GM18907 (cell line): Measurements from ENCODE around the gene SORBS1.

Experiments
- ATAC-seq: cut with Tn5 transposase; IDR thresholded peaks from one replicate; pipeline ENCODE4 v1.9.1; 2021; ENCODE audit warnings: mild to moderate bottlenecking, moderate library complexity; ENCODE audit not compliant: unreplicated experiment

Gene SORBS1

GRCh38 chr10:95442341-95442740, 118.8 kb downstream of the SORBS1 start:
- no peak for ATAC-seq

- ATAC-seq, result peak; percentile 9
Observed at GRCh38 chr10:95441547-95441923, 119.6 kb downstream of the SORBS1 start.

GRCh38 chr10:95440756-95441546, 120.2 kb downstream of the SORBS1 start:
- ATAC-seq, result peak; percentile 88

DNA sequence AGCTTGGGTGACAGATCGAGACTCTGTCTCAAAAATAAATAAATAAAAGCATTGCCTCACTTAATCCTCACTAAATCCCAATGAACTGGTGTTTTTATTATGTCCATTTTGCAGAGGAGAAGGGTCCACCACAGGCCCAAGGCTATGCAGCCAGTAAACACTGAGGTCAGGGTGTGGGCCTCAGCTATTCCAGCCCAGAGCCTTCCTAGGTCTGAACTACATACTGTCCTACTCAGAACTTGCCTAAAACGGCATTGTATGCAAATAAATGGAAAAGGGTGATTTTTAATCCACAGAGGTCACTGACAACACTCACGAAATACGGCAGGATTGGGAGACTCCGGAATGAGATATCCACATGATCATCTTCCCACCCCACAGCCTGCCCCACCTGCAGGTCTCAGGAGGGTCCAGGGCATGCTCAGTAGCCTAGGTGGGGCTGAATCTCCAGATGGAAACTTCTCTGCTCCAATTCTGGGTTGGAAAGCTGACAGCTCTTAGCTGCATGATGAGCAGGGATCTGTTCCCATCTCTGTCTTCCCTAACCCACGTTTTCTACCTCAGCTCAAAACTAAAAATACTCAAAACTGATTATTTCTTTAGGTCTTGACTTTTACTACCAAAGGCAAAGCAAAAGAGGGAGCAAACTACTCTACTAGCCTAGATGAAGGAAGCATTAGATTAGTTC, 121.0 kb downstream of the SORBS1 start:
- ATAC-seq, result no peak

DNA sequence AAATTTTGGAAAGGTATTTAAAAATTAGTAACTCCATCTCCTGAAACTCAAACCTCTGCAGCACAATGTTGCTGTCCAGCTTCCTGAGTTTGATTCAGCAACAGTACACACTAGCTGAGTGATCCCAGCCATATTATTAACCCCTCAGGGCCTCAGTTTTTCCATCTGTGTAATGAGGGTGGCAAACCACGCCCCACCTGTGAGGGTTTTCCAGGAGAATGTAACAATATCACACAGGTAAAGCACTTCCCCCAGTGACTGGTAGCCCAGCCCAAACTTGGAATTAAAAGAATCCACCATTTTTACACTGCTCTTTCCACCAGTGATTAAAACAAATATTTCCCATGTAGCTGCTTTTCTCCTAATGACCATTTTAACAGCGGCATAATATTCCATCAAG, 122.4 kb downstream of the SORBS1 start:
- no peak for ATAC-seq

DNA sequence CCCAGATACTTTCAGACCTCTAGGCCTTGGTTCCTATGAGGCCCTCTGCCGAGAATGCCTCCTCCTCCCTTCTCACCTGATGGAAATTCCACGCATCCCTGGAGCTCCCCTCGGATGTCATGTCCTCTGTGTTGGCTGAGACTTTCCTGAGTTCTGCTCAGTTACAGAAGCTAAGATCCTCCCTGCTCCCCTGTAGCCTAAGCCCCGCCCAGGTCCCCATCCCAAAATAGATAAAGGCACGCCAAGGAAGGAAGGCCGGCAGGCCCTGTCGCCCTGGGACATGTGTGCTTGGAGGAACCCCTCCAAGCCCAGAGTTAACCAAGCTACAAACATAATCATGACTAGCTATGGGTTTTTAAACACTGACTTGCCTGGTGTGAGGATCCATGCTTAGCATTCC, 123.5 kb downstream of the SORBS1 start:
- ATAC-seq, result no peak

- ATAC-seq, result no peak
Observed at GRCh38 chr10:95435548-95436279, 125.5 kb downstream of the SORBS1 start.

- ATAC-seq, result no peak
Observed at GRCh38 chr10:95434583-95434982, 126.6 kb downstream of the SORBS1 start.

GRCh38 chr10:95431900-95432342, 129.2 kb downstream of the SORBS1 start:
- peak; percentile 44 for ATAC-seq

GRCh38 chr10:95430231-95430951, 130.8 kb downstream of the SORBS1 start:
- peak; percentile 86 for ATAC-seq

DNA sequence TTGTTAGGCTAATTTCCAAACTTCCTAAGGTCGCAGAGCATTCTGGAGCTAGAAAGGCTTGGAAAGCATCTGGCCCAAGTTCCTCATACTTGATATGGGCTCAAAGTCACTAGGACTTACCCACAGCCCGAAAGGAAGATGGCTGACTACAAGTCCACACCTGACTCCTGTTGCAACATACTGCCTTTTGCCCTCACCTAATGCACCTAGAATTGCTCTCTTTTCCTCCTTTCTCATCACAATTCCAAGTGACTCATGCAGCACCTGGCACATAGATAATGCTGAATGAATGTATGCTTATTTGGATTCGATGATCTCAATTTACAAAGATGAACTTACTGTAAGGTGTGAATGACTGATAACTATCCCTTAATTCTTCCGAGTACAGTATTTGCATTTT, 131.5 kb downstream of the SORBS1 start:
- no peak for ATAC-seq

DNA sequence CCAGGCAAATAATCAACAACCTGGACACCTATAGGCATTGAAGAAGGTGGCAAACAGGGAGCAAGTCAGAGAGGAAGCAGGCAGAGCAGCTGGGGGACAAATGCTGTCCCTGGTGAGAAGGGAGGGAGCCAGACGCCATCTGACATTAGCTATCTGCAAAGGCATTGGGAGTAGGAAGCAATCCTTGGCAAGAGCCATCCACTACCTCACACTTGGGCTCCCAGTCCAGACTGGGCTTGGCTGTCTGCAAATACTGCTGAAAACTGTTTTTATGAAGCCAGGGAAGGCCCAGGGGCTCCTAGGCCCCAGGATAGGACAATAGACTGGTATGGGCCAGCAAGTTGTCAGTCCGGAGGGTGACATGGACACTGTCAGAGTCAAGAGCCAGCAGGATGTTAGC, 132.5 kb downstream of the SORBS1 start:
- no peak for ATAC-seq

DNA sequence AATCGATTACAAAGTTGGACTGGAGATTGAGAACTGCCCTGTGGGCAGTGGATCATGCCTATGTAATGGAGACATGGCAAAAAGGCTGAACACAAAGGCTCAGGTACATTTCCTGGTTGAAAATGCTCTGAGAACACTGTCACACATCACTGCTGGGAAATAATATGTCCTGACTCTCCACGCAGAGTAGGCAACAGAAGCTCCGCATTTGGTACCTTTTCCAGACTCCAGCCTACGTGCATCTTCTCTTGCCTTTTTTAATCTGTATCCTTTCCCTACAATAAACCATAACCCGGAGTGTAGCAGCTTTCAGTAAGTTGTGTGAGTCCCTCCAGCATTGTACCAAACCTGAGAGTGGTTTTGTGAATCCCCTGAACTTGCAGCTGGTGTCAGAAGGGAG, 134.7 kb downstream of the SORBS1 start:
- no peak for ATAC-seq

DNA sequence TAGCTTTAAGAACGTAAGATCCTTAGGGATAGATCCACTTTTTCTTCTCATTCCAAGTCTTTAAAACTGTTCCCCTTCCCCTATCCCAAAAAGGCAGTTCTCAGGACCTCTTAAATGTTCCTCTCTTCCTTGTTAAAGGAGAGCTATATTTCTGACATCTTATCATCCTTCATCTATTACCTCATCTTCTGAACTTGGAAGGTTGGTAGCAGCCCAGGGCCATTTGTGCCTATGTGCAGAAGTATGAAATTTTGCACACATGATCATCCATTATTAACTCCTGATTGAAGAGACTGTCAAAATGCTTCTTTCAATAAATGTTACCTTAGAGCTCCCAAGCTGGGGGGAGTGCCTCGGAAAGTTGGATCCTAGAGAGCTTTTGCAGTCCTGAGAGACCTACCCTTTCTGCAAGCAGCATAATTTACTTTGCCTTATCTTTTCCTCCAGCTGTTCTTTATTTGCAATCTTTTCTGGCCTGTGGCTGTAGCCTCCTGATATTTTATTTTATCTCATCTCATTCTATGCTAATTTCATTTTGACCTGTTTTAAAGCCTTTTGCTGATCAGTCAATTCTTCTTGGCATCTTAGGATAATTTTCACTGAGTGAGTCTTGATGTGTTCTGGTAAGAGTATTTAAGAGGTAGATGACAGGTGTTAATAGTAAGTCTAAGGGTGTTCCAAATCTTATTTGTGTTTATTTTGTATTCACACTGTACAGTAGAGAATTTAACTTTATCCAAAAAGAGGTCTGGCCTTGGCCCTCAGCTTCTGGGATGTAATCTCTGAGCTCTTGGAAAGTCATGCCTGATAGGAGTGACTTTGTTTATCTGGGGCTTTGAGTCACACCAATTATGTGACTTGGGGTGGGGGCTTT, 135.3 kb downstream of the SORBS1 start:
- no peak for ATAC-seq

- no peak for ATAC-seq
Observed at GRCh38 chr10:95423164-95424005, 137.8 kb downstream of the SORBS1 start.

GRCh38 chr10:95422233-95422632, 138.9 kb downstream of the SORBS1 start:
- ATAC-seq, result no peak

GRCh38 chr10:95421782-95422181, 139.4 kb downstream of the SORBS1 start:
- ATAC-seq, result no peak

- no peak for ATAC-seq
Observed at GRCh38 chr10:95419399-95419798, 141.8 kb downstream of the SORBS1 start.

GRCh38 chr10:95416973-95417372, 144.2 kb downstream of the SORBS1 start:
- no peak for ATAC-seq
